HG02885 (cell line): ENCODE data around the gene PSMC5.
"Not testable (repeated sequence)": the region's sequence is repeated elsewhere in the genome, so short reads cannot be mapped to it uniquely, and the experiment has no call there.

Experiments used
- ATAC-seq: cut with Tn5 transposase; IDR thresholded peaks from one replicate; pipeline ENCODE4 v1.9.1; 2021; ENCODE audit warnings: mild to moderate bottlenecking; ENCODE audit not compliant: unreplicated experiment, poor library complexity

PSMC5 gene

GRCh38 chr17:63856425-63856824 lies 29.2 kb downstream of the PSMC5 start:
- not testable (repeated sequence) for ATAC-seq

GRCh38 chr17:63859257-63859656 lies 32.0 kb downstream of the PSMC5 start:
- ATAC-seq, result no peak

- ATAC-seq, result not testable (repeated sequence)
These were observed 39.4 kb downstream of the PSMC5 start for GRCh38 chr17:63866625-63867024.

GRCh38 chr17:63869491-63870291 lies 42.5 kb downstream of the PSMC5 start:
- ATAC-seq, result not testable (repeated sequence)

- ATAC-seq, result not testable (repeated sequence)
These were observed 43.0 kb downstream of the PSMC5 start for GRCh38 chr17:63870292-63870665.

GRCh38 chr17:63871646-63872365 lies 44.6 kb downstream of the PSMC5 start:
- not testable (repeated sequence) for ATAC-seq

- ATAC-seq, result not testable (repeated sequence)
These were observed 46.3 kb downstream of the PSMC5 start, which contains the start of gene CSH2 for GRCh38 chr17:63873577-63873976. Gene CSH2, minus strand, starts transcription at chr17:63873677. Its CDS starts 63 bp downstream, at chr17:63873614.

- not testable (repeated sequence) for ATAC-seq
These were observed 46.9 kb downstream of the PSMC5 start for GRCh38 chr17:63874061-63874626.

GRCh38 chr17:63874693-63875092 lies 47.5 kb downstream of the PSMC5 start:
- not testable (repeated sequence) for ATAC-seq

GRCh38 chr17:63878413-63878812 lies 51.2 kb downstream of the PSMC5 start:
- not testable (repeated sequence) for ATAC-seq

GRCh38 chr17:63880706-63881105 lies 53.5 kb downstream of the PSMC5 start:
- no peak for ATAC-seq

GRCh38 chr17:63881337-63881736 lies 54.1 kb downstream of the PSMC5 start:
- ATAC-seq, result not testable (repeated sequence)
